Measurements from ENCODE around the gene UBR7. TPM values are rescaled to one million over a fixed set of nuclear protein-coding genes. Genes with fewer than 3 reads are reported as not detected.
"Not testable (repeated sequence)": the region's sequence is repeated elsewhere in the genome, so short reads cannot be mapped to it uniquely, and the experiment has no call there.

UBR7 gene
- total RNA-seq, 4 donors from 2014 or later: 13.2 to 29.6 (median 19.9) TPM

DNA sequence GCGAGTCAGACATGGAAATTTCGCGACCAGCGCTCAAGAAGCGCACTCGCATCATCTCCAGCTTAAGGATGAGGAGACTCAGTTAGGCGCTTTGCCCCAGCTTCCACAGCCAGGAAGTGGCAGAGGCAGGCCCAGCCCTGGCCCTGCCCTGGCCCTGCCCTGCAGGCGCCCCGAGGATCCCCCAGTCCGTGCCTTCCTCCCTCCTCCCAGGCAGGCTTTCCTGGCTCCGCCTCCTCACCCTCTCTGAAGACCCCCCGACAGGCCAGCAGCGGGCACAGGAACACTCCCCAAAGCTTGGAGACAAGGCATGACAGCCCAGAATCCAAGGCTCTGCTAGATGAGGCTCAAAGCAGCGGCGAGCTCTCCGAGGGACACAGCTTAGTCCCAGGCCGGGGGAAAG lies 25.1 kb downstream of the UBR7 start:
- WGBS, 2 donors: 81 to 88% methylated on average over 5 to 9 of the region's 17 CpGs
- no peaks in the 10 kb centered on the region for H3K9me3 ChIP-seq
- no peak for TF ChIP-seq POLR2A (IDR thresholded peaks at IDR 0.05)
- TF ChIP-seq, protein P1, sequence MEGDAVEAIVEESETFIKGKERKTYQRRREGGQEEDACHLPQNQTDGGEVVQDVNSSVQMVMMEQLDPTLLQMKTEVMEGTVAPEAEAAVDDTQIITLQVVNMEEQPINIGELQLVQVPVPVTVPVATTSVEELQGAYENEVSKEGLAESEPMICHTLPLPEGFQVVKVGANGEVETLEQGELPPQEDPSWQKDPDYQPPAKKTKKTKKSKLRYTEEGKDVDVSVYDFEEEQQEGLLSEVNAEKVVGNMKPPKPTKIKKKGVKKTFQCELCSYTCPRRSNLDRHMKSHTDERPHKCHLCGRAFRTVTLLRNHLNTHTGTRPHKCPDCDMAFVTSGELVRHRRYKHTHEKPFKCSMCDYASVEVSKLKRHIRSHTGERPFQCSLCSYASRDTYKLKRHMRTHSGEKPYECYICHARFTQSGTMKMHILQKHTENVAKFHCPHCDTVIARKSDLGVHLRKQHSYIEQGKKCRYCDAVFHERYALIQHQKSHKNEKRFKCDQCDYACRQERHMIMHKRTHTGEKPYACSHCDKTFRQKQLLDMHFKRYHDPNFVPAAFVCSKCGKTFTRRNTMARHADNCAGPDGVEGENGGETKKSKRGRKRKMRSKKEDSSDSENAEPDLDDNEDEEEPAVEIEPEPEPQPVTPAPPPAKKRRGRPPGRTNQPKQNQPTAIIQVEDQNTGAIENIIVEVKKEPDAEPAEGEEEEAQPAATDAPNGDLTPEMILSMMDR (IDR thresholded peaks at IDR 0.05): no peak

GRCh38 chr14:93233078-93233477 lies 26.0 kb downstream of the UBR7 start:
- H3K4me3 ChIP-seq; H3K27me3 ChIP-seq; intact Hi-C loops (cut with DNase I); H3K27ac ChIP-seq; H3K9me3 ChIP-seq; DNase-seq: not testable (repeated sequence)
- Histone ChIP-seq H3K36me3 (peaks cover 0 to 10% (median 0%) of the 10 kb centered on the region in 3 donors), H3K4me1 (peaks cover 0 to 16% (median 0%) of the 10 kb centered on the region in 3 donors)
- 86 to 90% methylated on average over 5 of the region's 5 CpGs for WGBS, 2 donors

More for the DNA sequence above, 25.1 kb downstream of the UBR7 start:
- DNase-seq: no peak
- Histone ChIP-seq H3K4me3 (peak overlapping the region in 2 of 4 donors; percentile 17 to 40), H3K27me3 (no peaks in the 10 kb centered on the region), H3K4me1 (peaks cover 0 to 16% (median 0%) of the 10 kb centered on the region in 3 donors), H3K27ac (no peak overlapping the region), H3K36me3 (peaks cover 0 to 20% (median 5%) of the 10 kb centered on the region in 3 donors)
- intact Hi-C loops (cut with DNase I): no loop called here

- Histone ChIP-seq H3K27me3 (no peaks in the 10 kb centered on the region), H3K9me3 (no peaks in the 10 kb centered on the region), H3K36me3 (peaks cover 0 to 2% (median under 1%) of the 10 kb centered on the region in 3 donors), H3K27ac (no peak overlapping the region), H3K4me3 (no peak overlapping the region), H3K4me1 (peaks cover 0 to 16% (median 0%) of the 10 kb centered on the region in 3 donors)
- intact Hi-C loops (cut with DNase I): no loop called here
- no peak for DNase-seq
- TF ChIP-seq, protein P1 (IDR thresholded peaks at IDR 0.05): no peak
- 36 to 53% methylated on average over 10 of the region's 10 CpGs for WGBS, 2 donors
These were observed 27.7 kb downstream of the UBR7 start for GRCh38 chr14:93234798-93235197.

- TF ChIP-seq, protein P1 (IDR thresholded peaks at IDR 0.05): no peak
- no peak for TF ChIP-seq POLR2A (IDR thresholded peaks at IDR 0.05)
- DNase-seq: no peak
- WGBS, 2 donors: 83 to 87% methylated on average over 25 of the region's 25 CpGs
- no peak overlapping the region for H3K27ac ChIP-seq
- H3K9me3 ChIP-seq: no peaks in the 10 kb centered on the region
- H3K27me3 ChIP-seq: no peaks in the 10 kb centered on the region
- intact Hi-C loops (cut with DNase I): no loop called here
- H3K4me3 ChIP-seq: no peak overlapping the region
- H3K36me3 ChIP-seq: peaks cover 0 to 54% (median 19%) of the 10 kb centered on the region in 3 donors
- H3K4me1 ChIP-seq: no peaks in the 10 kb centered on the region
These were observed 33.0 kb downstream of the UBR7 start for GRCh38 chr14:93239869-93240677.

GRCh38 chr14:93240678-93241000 lies 33.6 kb downstream of the UBR7 start:
- Histone ChIP-seq H3K27ac (no peak overlapping the region), H3K9me3 (no peaks in the 10 kb centered on the region), H3K36me3 (peaks cover 2 to 60% (median 21%) of the 10 kb centered on the region in 3 donors), H3K4me1 (no peaks in the 10 kb centered on the region), H3K27me3 (no peaks in the 10 kb centered on the region), H3K4me3 (no peak overlapping the region)
- no peak for DNase-seq
- TF ChIP-seq, protein P1 (IDR thresholded peaks at IDR 0.05): no peak
- no peak for TF ChIP-seq POLR2A (IDR thresholded peaks at IDR 0.05)
- 85 to 90% methylated on average over 3 of the region's 3 CpGs for WGBS, 2 donors
- intact Hi-C loops (cut with DNase I): no loop called here

Measured in esophagus squamous epithelium (tissue), 5 donors.